ENCODE data around the gene HBP1.
A peak's percentile ranks its signal among the peaks of the same experiment; 100 is the strongest.
"Not testable (repeated sequence)": the region's sequence is repeated elsewhere in the genome, so short reads cannot be mapped to it uniquely, and the experiment has no call there.

The HBP1 gene

GRCh38 chr7:107168233-107169119 lies at the start of gene HBP1:
Gene HBP1, plus strand, starts transcription at chr7:107169003. Its CDS starts 10,891 bp downstream, at chr7:107179894.
- DNase-seq (ENCODE audit: low read depth, low spot score), result peak; percentile 100

DNA sequence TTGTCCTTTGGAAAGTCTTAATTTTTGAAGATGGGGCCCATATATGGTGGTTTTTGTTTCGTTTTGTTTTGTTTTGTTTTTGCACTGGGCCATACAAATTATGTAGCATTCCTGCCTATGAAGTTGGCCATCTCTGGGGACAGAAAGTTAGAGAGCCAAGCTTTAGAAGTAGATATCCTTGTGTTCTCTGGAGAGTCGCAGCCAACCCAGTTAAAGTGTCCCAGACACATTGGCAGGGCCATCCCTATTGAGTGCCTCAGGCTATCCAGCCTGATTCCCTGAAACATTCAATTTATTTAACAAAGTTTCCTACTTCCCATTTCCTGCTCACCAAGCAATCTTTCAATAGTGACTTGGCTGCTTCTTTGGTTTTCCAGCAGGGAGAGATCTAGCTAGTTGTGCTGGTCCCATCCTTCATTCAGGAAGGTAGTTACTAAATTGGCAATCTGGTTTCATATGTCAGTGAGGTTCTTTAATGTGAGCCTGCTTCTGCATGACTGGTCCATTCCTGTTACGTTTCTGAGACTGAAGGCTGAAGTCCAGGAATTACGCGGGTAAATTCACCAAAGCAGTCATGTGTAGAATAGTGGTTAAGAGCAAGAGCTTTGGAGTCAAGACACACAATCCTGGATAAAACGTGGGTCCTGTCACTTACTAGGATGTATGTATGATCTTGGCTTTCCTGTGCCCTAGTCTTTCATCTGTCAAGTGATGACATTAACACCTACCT lies 49.3 kb upstream of the HBP1 start:
- no peak for DNase-seq (ENCODE audit: low read depth, low spot score)

- DNase-seq (ENCODE audit: low read depth, low spot score), result peak; percentile 69
Observed at GRCh38 chr7:107122486-107122911, 46.3 kb upstream of the HBP1 start.

- no peak for DNase-seq (ENCODE audit: low read depth, low spot score)
Observed at GRCh38 chr7:107123392-107123791, 45.4 kb upstream of the HBP1 start.

GRCh38 chr7:107125475-107125874 lies 43.3 kb upstream of the HBP1 start:
- no peak for DNase-seq (ENCODE audit: low read depth, low spot score)

DNA sequence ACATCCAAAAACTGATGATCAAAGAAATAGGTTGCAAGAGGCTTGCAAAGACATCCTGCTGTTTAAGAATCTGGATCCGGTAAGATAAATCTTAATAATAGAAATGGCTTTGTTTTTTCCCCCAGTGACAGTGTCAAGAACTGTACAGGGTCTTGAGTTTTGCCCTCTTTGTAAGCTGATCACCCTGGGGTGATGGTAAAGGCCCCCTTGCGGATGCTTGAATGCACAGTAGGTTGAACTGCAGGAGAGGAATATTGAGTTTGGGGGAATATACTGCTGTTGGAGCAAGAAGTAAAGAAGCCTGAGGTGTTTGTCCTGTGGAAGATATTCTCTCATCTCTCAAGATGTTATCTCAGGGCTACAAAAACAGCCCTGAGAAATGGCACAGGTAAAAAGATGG lies 40.6 kb upstream of the HBP1 start:
- DNase-seq (ENCODE audit: low read depth, low spot score), result no peak

GRCh38 chr7:107128748-107129147 lies 40.1 kb upstream of the HBP1 start:
- no peak for DNase-seq (ENCODE audit: low read depth, low spot score)

- DNase-seq (ENCODE audit: low read depth, low spot score), result no peak
Observed at GRCh38 chr7:107130487-107131220, 38.1 kb upstream of the HBP1 start.

DNA sequence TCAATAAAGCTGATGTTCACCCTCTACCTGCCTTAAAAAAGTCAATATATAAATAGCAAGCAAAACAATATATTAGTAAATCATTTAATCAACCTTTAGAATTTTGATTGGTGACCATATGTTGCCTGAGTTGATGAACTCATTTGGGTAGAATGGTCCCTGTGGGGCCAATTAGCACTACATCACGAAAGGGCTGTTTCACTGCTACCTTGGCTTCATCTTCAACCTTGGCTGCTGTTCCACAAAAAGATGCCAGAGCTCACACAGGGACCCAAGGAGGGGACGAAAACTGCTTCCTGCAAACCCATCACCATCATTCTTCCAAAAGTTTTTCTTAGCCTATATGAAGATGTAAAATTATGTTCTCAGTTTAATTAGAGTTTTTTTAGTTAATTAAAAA lies 35.4 kb upstream of the HBP1 start:
- no peak for DNase-seq (ENCODE audit: low read depth, low spot score)

GRCh38 chr7:107138696-107139420 lies 29.9 kb upstream of the HBP1 start:
- DNase-seq (ENCODE audit: low read depth, low spot score), result no peak

GRCh38 chr7:107143875-107144274 lies 24.9 kb upstream of the HBP1 start:
- DNase-seq (ENCODE audit: low read depth, low spot score), result not testable (repeated sequence)

DNA sequence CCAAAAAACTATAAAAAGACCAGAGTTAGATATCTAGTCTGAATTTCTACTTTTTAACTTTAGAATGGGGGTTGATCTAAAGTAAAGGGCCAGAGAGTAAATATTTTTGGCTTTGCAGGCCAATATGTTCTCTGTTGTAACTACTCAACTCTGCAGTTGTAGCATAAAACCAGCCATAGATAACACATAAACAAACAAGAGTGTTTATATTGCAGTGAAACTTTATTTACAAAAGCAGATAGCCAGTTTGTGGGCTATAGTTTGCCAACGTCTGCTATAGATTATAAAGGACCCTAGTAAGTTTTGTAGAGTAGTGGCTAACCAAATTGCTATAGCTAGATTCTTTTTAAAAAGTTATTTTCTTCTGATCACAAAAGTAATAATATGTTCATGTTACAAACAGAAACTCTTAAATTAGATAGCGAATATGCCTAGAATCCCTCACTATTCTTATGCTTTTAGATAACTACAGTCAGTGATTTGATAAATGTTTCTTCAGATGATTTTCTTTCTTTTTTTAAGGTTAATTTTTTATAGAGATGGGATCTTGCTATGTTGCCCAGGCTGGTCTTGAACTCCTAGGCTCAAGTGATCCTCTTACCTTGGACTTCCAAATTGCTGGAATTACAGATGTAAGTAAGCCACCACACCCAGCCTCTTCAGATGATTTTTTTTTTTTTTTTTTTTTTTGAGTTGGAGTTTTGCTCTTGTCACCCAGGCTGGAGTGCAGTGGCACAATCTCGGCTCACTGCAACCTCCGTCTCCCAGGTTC lies 23.6 kb upstream of the HBP1 start:
- no peak for DNase-seq (ENCODE audit: low read depth, low spot score)

DNA sequence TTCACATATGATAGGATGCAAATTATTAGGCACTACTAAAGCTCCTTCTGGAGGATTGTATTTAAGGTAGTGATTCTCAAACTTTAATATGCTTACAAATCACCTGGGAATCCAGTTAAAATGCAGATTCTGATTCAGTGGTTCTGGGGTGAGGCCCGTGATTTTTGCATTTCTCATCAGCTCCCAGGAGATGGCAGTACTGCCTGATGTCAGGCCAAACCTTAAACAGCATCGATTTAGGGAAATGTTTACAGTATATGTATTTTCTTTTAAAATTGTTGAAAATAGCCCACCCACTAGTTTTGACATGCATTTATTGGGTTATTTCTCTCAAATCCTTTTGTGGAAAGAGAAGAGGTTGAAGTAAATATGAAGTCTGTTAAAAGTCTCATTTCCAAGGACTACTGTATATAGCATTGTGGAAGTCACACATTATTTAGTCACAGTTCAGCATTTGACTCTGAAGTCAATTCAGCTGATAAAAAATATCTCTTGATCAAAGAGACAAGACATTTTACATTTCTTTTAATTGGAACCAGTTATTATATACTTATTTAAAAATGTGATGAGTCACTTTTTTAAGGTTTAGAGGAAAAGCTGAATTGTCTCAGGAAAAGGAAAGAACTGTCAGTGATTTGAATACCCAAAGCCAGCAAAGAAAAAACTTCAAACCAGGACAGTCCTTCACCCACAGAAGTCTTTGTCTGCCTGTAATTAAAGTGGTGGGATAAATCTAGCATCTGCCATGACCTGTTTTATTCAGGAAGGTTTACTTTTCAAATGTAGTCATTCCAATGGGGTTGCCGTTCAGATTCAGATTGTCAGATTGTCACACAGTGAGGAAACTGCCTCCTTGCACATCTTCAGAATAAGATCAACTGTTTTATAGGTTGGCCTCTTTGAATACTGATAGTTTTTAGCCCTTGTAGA lies 21.1 kb upstream of the HBP1 start:
- no peak for DNase-seq (ENCODE audit: low read depth, low spot score)

GRCh38 chr7:107148721-107149120 lies 20.1 kb upstream of the HBP1 start:
- DNase-seq (ENCODE audit: low read depth, low spot score), result no peak

DNA sequence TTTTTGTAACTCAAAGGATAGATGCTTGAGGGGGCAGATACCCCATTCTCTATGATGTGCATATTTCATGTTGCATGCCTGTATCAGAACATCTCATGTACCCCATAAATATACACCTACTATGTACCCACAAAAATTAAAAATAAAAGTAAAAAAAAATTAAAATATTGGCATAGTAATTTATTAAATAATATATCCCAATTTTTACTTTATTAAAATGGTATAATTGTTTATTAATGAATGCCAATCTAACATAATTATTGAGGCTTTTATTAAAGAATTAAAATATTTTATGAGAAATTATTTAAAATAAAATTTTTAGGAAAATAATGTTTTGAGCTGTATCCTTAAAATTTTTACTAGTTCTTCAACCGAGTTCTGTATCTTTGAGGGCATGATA lies 18.9 kb upstream of the HBP1 start:
- no peak for DNase-seq (ENCODE audit: low read depth, low spot score)

DNA sequence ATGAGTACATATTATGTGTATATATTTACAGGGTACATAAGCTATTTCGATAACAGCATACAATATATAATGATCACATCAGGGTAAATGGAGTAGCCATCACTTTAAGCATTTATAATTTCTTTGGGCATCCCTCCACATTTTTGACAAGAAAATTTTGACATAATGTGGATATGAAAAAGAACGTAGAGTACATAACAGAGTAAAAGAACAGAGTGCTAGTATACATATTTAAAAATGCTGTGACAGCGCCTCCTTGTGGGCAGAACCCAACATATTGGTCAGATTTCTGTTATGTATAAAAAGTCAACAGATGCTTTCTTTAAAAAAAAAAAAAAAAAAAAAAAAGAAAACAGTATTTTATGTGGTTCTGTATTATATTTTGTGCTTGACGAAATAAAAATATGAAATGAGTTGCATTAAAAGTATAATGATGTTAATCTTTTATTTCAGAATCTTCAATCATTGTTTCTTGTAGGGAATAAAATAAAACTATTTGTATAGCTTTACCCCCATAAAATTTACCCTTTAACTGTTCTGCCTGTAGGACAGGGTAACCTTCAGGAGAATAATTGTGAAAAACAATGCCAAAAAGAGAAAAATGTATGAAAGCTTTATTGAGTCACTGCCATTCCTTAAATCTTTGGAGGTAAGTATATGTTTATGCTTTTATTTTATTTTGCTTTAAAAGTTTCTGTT lies 18.3 kb upstream of the HBP1 start:
- peak; percentile 67 for DNase-seq (ENCODE audit: low read depth, low spot score)

DNA sequence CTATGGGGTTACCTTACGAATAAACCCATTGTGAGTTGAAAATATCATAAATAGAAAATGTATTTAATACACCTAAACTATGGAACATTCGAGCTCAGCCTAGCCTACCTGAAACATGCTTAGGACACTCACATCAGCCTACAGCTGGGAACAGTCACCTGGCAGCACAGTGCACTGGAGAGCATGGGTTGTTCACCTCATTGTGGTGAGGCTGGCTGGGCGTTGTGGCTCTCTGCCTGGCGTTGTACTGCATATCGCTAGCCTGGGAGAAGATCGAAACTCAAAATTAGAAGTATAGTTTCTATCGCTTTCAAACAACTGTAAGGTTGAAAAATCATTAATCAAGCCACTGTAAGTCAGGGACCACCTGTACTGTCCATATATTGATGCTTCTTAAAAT lies 17.3 kb upstream of the HBP1 start:
- no peak for DNase-seq (ENCODE audit: low read depth, low spot score)

GRCh38 chr7:107152011-107152410 lies 16.8 kb upstream of the HBP1 start:
- no peak for DNase-seq (ENCODE audit: low read depth, low spot score)

DNA sequence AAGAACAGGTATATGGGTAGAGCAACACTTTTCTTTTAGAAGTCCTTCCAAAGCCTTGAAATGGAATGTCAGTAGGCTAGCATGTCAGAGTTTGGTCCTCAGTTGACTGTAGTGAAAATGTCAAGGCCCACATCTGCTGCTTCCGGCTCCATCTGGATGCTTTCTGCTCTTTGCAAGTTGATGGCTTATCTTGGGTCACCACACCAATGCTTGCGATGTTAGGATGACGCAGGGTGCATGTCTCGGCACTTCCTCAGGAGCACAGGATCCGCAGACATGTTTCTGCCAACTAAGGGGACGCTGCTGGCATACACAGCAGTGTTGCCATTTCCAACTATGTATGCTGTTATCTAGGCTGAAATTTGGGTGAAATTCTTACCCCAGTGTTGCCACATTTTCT lies 14.0 kb upstream of the HBP1 start:
- DNase-seq (ENCODE audit: low read depth, low spot score), result no peak

Data from smooth muscle cell of the brain vasculature (primary cell).